SU-DHL-6 (cell line): ENCODE measurements around the gene DIPK1B.

Source experiments
- H2AFZ ChIP-seq: fragments of 200-600 bp; sonication (generic); 2 replicates; pipeline ENCODE4 v1.6.1; 2014; ENCODE audit warnings: low read depth, mild to moderate bottlenecking, moderate library complexity, mixed read lengths, antibody characterized with exemption, low read length; ENCODE audit not compliant: severe bottlenecking
- H3F3A ChIP-seq: fragments of 200-600 bp; shearing (Covaris generic); 2 replicates; pipeline ENCODE4 v1.6.0; 2016; ENCODE audit warnings: antibody characterized with exemption, mild to moderate bottlenecking; ENCODE audit not compliant: insufficient read depth
- H3K27ac ChIP-seq: fragments of 200-600 bp; sonication (generic); 2 replicates; pipeline ENCODE4 v1.5.1; 2016; ENCODE audit warnings: low read depth, mild to moderate bottlenecking, low read length, moderate library complexity, mixed read lengths
- H3K27me3 ChIP-seq: fragments of 200-600 bp; sonication (generic), shearing (Covaris generic); 2 replicates; pipeline ENCODE4 v1.6.0; 2014; ENCODE audit warnings: mild to moderate bottlenecking, low read length
- H3K36me3 ChIP-seq: fragments of 200-600 bp; sonication (generic); 2 replicates; pipeline ENCODE4 v1.6.1; 2014; ENCODE audit warnings: mild to moderate bottlenecking, low read length, mixed read lengths
- H3K4me2 ChIP-seq: fragments of 300-600, 200-600 bp; shearing (Covaris generic), sonication (generic); 2 replicates; pipeline ENCODE4 v1.6.0; 2014; ENCODE audit warnings: low read length, low read depth, mild to moderate bottlenecking; ENCODE audit not compliant: poor library complexity, severe bottlenecking
- H3K4me3 ChIP-seq: fragments of 200-600 bp; sonication (generic); 2 replicates; pipeline ENCODE4 v1.5.1; 2014; ENCODE audit warnings: antibody characterized with exemption, low read length, mild to moderate bottlenecking, mixed read lengths; ENCODE audit not compliant: insufficient read depth, poor library complexity, severe bottlenecking
- H3K79me2 ChIP-seq: fragments of 200-600 bp; sonication (generic); 2 replicates; pipeline ENCODE4 v1.6.1; 2014; ENCODE audit warnings: mild to moderate bottlenecking, low read length, moderate library complexity; ENCODE audit not compliant: insufficient read depth
- H3K9ac ChIP-seq: fragments of 200-600 bp; sonication (generic); 2 replicates; pipeline ENCODE4 v1.7.0; 2014; ENCODE audit warnings: mild to moderate bottlenecking, low read length
- H3K9me2 ChIP-seq: fragments of 200-600 bp; sonication (generic); replicated peaks from 2 replicates; pipeline ENCODE4 v1.6.1; 2014; ENCODE audit warnings: low read length; ENCODE audit not compliant: insufficient read depth
- H3K9me3 ChIP-seq: fragments of 200-600 bp; sonication (generic); 2 replicates; pipeline ENCODE4 v1.6.1; 2014; ENCODE audit warnings: low read length, mixed read lengths; ENCODE audit not compliant: insufficient read depth
- H4K20me1 ChIP-seq: fragments of 200-600 bp; sonication (generic); 2 replicates; pipeline ENCODE4 v1.6.1; 2014; ENCODE audit warnings: low read depth, mild to moderate bottlenecking, antibody characterized with exemption, low read length, moderate library complexity, mixed read lengths
- CTCF ChIP-seq: fragments of 200-600 bp; sonication (generic); IDR thresholded peaks from one replicate; pipeline ENCODE4 v1.5.1; 2017; ENCODE audit warnings: antibody characterized with exemption, mild to moderate bottlenecking, low read length, moderate library complexity; ENCODE audit not compliant: insufficient read depth, poor library complexity, severe bottlenecking
- EZH2phosphoT487 ChIP-seq: fragments of 200-600 bp; sonication (generic), shearing (Covaris generic); conservative IDR thresholded peaks from 2 replicates; pipeline ENCODE4 v1.6.1; 2018; ENCODE audit warnings: mild to moderate bottlenecking, antibody characterized with exemption, low read length, moderate library complexity, mixed read lengths

Gene DIPK1B

GRCh38 chr9:136667214-136667939, 45.0 kb upstream of the DIPK1B start:
- Histone ChIP-seq H3K4me3 (no peak overlapping the region), H3K36me3 (no peaks in the 10 kb centered on the region), H3K27me3 (no peaks in the 10 kb centered on the region), H3K9me3 (no peaks in the 10 kb centered on the region), H3K4me2 (no peak overlapping the region), H2AFZ (no peak overlapping the region), H3K9me2 (no peaks in the 10 kb centered on the region), H3F3A (no peaks in the 10 kb centered on the region), H3K79me2 (no peaks in the 10 kb centered on the region), H4K20me1 (no peaks in the 10 kb centered on the region), H3K9ac (no peak overlapping the region), H3K27ac (no peak overlapping the region)
- TF ChIP-seq CTCF (no peak), EZH2phosphoT487 (no peak)

GRCh38 chr9:136667940-136668760, 44.2 kb upstream of the DIPK1B start:
- Histone ChIP-seq H3K27ac (no peak overlapping the region), H3K79me2 (no peaks in the 10 kb centered on the region), H3F3A (no peaks in the 10 kb centered on the region), H2AFZ (no peak overlapping the region), H3K9ac (no peak overlapping the region), H3K4me2 (no peak overlapping the region), H3K9me3 (no peaks in the 10 kb centered on the region), H3K4me3 (no peak overlapping the region), H3K27me3 (no peaks in the 10 kb centered on the region), H3K9me2 (no peaks in the 10 kb centered on the region), H4K20me1 (no peaks in the 10 kb centered on the region), H3K36me3 (no peaks in the 10 kb centered on the region)
- TF ChIP-seq CTCF (no peak), EZH2phosphoT487 (no peak)

DNA sequence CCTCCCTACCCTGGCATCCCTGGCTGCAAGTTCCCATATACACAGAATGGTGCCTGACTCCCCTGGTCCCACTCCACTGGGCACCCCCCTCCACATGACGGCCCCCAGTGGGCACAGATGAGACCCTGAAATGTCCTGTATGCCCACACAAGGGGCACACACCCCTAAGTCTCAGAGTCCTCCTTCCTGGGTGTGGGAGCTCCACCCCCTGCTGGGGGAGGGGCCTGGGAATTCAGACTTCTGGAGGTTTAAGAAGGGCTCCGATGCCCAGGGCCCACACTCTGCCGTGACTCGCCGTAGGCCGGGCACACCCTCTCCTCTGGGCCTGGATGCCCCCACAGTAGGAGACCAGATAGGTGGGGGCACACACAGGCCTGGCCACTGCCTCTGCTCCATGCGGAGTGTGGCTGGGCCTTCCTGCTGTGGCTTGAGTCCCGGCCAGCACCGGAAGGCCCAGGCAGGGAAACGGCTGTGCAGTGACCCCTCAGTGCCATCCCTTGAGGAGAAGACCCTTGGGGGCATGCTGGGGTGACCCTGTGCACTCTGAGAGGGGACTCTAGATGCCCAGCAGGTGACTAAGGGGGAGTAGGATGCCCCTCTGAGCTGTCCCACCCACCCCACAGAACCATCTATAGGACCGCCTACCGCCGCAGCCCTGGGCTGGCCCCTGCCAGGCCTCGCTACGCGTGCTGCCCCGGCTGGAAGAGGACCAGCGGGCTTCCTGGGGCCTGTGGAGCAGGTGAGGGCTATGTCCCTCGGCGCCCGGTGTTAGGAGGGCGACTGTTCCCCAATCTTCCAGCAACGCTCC, 43.2 kb upstream of the DIPK1B start:
- Histone ChIP-seq H3K4me2 (no peak overlapping the region), H3K27me3 (no peaks in the 10 kb centered on the region), H3K27ac (no peak overlapping the region), H3K9ac (no peak overlapping the region), H3F3A (no peaks in the 10 kb centered on the region), H3K9me3 (no peaks in the 10 kb centered on the region), H3K36me3 (no peaks in the 10 kb centered on the region), H3K4me3 (no peak overlapping the region), H2AFZ (no peak overlapping the region), H3K79me2 (no peaks in the 10 kb centered on the region), H4K20me1 (no peaks in the 10 kb centered on the region), H3K9me2 (no peaks in the 10 kb centered on the region)
- TF ChIP-seq EZH2phosphoT487 (no peak), CTCF (no peak)
